CD4-positive, alpha-beta T cell (primary cell): Measurements from ENCODE around the gene GRID2. TPM values are rescaled to one million over a fixed set of nuclear protein-coding genes. Genes with fewer than 3 reads are reported as not detected.

Source experiments
- ATAC-seq: fragments of 200-7000 bp; cut with Tn5 transposase; one replicate; pipeline ENCODE4 v1.10.0; 2022; ENCODE audit warnings: mild to moderate bottlenecking; ENCODE audit not compliant: poor library complexity
- CTCF ChIA-PET: fragments of 350-600 bp; sonication (Branson Sonifier 250); formaldehyde crosslinking; loops from one replicate; lab custom pipeline; 2021; ENCODE audit warnings: antibody characterized with exemption, inconsistent platforms; lab: Charles Lee
- POLR2A ChIA-PET: fragments of 350-600 bp; sonication (Branson Sonifier 250); formaldehyde crosslinking; loops from one replicate; lab custom pipeline; 2021; ENCODE audit warnings: antibody characterized with exemption, inconsistent platforms; lab: Charles Lee
- DNase-seq, 14 experiments: peaks; one replicate each; pipeline ENCODE4 v3.0.0-alpha.2; 2013 to 2020; ENCODE audit warnings: mixed read lengths in 2 of 14
- H3K27ac ChIP-seq, 2 donors: one replicate each; pipeline versions ENCODE4 v1.5.1 to v1.7.0; 2013; ENCODE audit warnings: low read length in 2 of 2, low read depth in 1 of 2, mild to moderate bottlenecking in 1 of 2
- H3K27me3 ChIP-seq, 2 experiments: 1 replicate in 1 of 2; 2 replicates in 1 of 2; pipeline versions ENCODE4 v1.6.1 to v1.7.0; 2013; ENCODE audit warnings: low read length in 2 of 2, control low read depth in 1 of 2, mild to moderate bottlenecking in 1 of 2, moderate library complexity in 1 of 2; ENCODE audit not compliant: insufficient read depth in 2 of 2, control insufficient read depth in 1 of 2
- H3K36me3 ChIP-seq: one replicate; pipeline ENCODE4 v1.6.1; 2013; ENCODE audit warnings: low read length, control low read depth; ENCODE audit not compliant: insufficient read depth
- H3K4me1 ChIP-seq: one replicate; pipeline ENCODE4 v1.6.1; 2013; ENCODE audit warnings: low read length, control low read depth; ENCODE audit not compliant: insufficient read depth
- H3K4me3 ChIP-seq: one replicate; pipeline ENCODE4 v1.5.1; 2013; ENCODE audit warnings: mild to moderate bottlenecking, low read length, moderate library complexity
- H3K9me3 ChIP-seq, 2 experiments: 1 replicate in 1 of 2; 2 replicates in 1 of 2; pipeline versions ENCODE4 v1.6.1 to v1.7.0; 2013; ENCODE audit warnings: low read length in 2 of 2, mild to moderate bottlenecking in 2 of 2, control low read depth in 1 of 2, moderate library complexity in 1 of 2; ENCODE audit not compliant: control insufficient read depth in 1 of 2, insufficient read depth in 1 of 2
- H3K27ac Mint-ChIP-seq: one replicate; pipeline ENCODE4 v1.8.0; 2020; ENCODE audit warnings: mixed read lengths
- H3K27me3 Mint-ChIP-seq: one replicate; pipeline ENCODE4 v1.8.0; 2021; ENCODE audit warnings: mixed read lengths
- H3K36me3 Mint-ChIP-seq: one replicate; pipeline ENCODE4 v1.8.0; 2021; ENCODE audit warnings: low read depth, mixed read lengths
- H3K4me1 Mint-ChIP-seq: one replicate; pipeline ENCODE4 v1.8.0; 2021; ENCODE audit warnings: low read depth, mixed read lengths
- H3K4me3 Mint-ChIP-seq: one replicate; pipeline ENCODE4 v1.8.0; 2020; ENCODE audit warnings: mild to moderate bottlenecking, mixed read lengths
- H3K9me3 Mint-ChIP-seq: one replicate; pipeline ENCODE4 v1.8.0; 2020; ENCODE audit warnings: mixed read lengths
- intact Hi-C, 2 experiments: fragments of 100-400 bp; cut with DNase I in 1 of 2; cut with micrococcal nuclease in 1 of 2; formaldehyde crosslinking; loops; one replicate each; pipeline versions ENCODE4 v1.15.1 to v1.9.0; 2023 to 2025; cut with DNase I, micrococcal nuclease
- total RNA-seq, 174 experiments: library from RNA in 2 of 174; stranded (reverse) in 2 of 174; gene quantifications; one replicate each; pipeline ENCODE4 v1.2.3 and lab custom pipeline; 2021 to 2026
- TF ChIP-seq, protein P1 (sequence below): fragments of 200-600 bp; IDR thresholded peaks from one replicate; pipeline ENCODE4 v1.8.0; 2022; ENCODE audit warnings: antibody characterized with exemption, mild to moderate bottlenecking

The GRID2 gene
- total RNA-seq, 2 experiments from 2014 or later = not detected

DNA sequence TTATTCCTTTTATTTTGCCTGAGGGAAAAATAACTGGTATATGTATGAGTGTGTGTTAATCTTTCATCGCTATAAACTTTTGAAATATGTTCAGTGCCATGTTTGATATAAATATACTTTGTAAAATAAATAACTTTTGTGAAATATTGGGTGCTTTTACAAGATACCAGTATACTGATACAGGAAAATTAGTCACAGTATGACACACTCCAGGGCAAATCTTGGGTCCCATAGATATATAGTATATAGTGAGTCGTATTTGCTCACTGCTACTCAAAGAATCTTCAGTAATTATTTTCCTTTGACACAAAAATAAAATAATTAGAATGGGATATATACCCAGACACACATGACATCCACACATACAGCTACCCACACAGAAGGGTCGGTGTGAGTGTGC lies 472.3 kb downstream of the GRID2 start:
- Histone ChIP-seq H3K9me3 (no peaks in the 10 kb centered on the region), H3K4me1 (no peaks in the 10 kb centered on the region), H3K4me3 (no peak overlapping the region), H3K27me3 (no peaks in the 10 kb centered on the region), H3K36me3 (no peaks in the 10 kb centered on the region), H3K27ac (no peak overlapping the region)
- CTCF ChIA-PET = no interaction called here
- Mint-ChIP-seq H3K9me3 (peaks cover 2% of the 10 kb centered on the region), H3K36me3 (no peaks in the 10 kb centered on the region), H3K4me3 (no peak overlapping the region), H3K4me1 (no peaks in the 10 kb centered on the region), H3K27ac (no peak overlapping the region), H3K27me3 (no peaks in the 10 kb centered on the region)
- DNase-seq = no peak
- TF ChIP-seq, protein P1, sequence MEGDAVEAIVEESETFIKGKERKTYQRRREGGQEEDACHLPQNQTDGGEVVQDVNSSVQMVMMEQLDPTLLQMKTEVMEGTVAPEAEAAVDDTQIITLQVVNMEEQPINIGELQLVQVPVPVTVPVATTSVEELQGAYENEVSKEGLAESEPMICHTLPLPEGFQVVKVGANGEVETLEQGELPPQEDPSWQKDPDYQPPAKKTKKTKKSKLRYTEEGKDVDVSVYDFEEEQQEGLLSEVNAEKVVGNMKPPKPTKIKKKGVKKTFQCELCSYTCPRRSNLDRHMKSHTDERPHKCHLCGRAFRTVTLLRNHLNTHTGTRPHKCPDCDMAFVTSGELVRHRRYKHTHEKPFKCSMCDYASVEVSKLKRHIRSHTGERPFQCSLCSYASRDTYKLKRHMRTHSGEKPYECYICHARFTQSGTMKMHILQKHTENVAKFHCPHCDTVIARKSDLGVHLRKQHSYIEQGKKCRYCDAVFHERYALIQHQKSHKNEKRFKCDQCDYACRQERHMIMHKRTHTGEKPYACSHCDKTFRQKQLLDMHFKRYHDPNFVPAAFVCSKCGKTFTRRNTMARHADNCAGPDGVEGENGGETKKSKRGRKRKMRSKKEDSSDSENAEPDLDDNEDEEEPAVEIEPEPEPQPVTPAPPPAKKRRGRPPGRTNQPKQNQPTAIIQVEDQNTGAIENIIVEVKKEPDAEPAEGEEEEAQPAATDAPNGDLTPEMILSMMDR = no peak
- no peak for ATAC-seq
- intact Hi-C loops = no loop called here
- POLR2A ChIA-PET = no interaction called here

DNA sequence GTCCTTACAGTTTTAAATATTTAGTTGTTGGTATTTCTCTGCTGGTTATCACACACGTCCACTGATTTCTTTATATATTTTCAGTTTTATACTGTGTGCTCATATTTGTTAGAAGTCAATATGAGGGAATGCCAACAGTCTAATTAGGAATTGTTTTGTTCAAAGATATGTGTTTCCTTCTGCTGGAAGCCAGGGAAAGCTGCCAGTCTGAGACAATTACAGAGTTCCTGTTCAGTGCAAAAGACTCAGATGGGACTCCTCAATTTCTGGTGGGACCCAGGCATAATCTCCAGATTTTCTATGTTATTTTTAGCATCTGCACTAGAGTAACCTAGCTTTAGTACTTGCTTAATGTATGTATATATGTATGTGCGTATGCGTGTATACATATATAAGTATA lies 486.0 kb downstream of the GRID2 start:
- H3K9me3 Mint-ChIP-seq = no peaks in the 10 kb centered on the region
- ChIA-PET POLR2A (no interaction called here), CTCF (no interaction called here)
- Histone ChIP-seq H3K36me3 (no peaks in the 10 kb centered on the region), H3K4me1 (no peaks in the 10 kb centered on the region), H3K27ac (no peak overlapping the region), H3K9me3 (no peaks in the 10 kb centered on the region), H3K27me3 (no peaks in the 10 kb centered on the region), H3K4me3 (no peak overlapping the region)
- H3K36me3 Mint-ChIP-seq = no peaks in the 10 kb centered on the region
- H3K27ac Mint-ChIP-seq = no peak overlapping the region
- H3K27me3 Mint-ChIP-seq = no peaks in the 10 kb centered on the region
- DNase-seq (no peak), ATAC-seq (no peak)
- intact Hi-C loops = no loop called here
- H3K4me1 Mint-ChIP-seq = no peaks in the 10 kb centered on the region
- TF ChIP-seq, protein P1 = no peak
- H3K4me3 Mint-ChIP-seq = no peak overlapping the region

DNA sequence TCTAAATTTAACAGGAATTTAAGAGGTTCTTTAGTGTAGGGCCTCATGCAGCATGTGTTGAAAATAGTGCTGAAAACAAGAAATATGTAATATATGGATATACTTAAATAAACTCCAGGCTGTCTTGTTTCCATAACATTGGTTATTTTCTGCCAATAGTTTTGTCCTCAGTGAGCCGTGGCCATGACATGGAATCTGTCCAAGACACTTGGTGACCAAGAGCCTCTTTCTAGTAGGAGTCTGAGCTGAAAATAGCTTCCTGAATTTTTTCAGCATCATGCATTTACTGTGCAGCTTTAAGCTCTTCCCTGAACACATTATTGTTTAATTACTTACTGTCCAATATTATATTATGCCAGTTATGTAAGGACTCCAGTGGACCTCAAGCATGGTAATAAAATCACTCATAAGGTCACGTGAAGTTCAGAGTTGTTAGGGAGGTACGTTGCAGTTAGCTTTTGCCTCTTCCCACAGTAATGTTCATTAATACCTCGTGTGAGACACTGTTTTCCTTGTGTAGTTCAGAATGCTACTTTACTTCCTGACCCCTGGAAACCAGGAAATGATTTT lies 488.2 kb downstream of the GRID2 start:
- H3K36me3 Mint-ChIP-seq = no peaks in the 10 kb centered on the region
- no peak overlapping the region for H3K4me3 Mint-ChIP-seq
- DNase-seq (no peak), ATAC-seq (no peak)
- Histone ChIP-seq H3K4me1 (no peaks in the 10 kb centered on the region), H3K9me3 (no peaks in the 10 kb centered on the region), H3K4me3 (no peak overlapping the region), H3K36me3 (no peaks in the 10 kb centered on the region), H3K27ac (no peak overlapping the region), H3K27me3 (no peaks in the 10 kb centered on the region)
- intact Hi-C loops = no loop called here
- ChIA-PET CTCF (no interaction called here), POLR2A (no interaction called here)
- no peak overlapping the region for H3K27ac Mint-ChIP-seq
- H3K4me1 Mint-ChIP-seq = no peaks in the 10 kb centered on the region
- H3K27me3 Mint-ChIP-seq = no peaks in the 10 kb centered on the region
- TF ChIP-seq, protein P1 = no peak
- peaks cover 5% of the 10 kb centered on the region for H3K9me3 Mint-ChIP-seq
